B cell (primary cell): ENCODE measurements around the gene PUS10. TPM values are rescaled to one million over a fixed set of nuclear protein-coding genes. Genes with fewer than 3 reads are reported as not detected.

Source experiments
- ATAC-seq: fragments of 200-7000 bp; cut with Tn5 transposase; one replicate; pipeline ENCODE4 v1.10.0; 2021; ENCODE audit warnings: low read depth, mild to moderate bottlenecking, moderate number of reproducible peaks, moderate library complexity
- CTCF ChIA-PET: fragments of 350-600 bp; sonication (Branson Sonifier 250); formaldehyde crosslinking; loops from one replicate; lab custom pipeline; 2021; ENCODE audit warnings: antibody characterized with exemption, inconsistent platforms; lab: Charles Lee
- POLR2A ChIA-PET: fragments of 350-600 bp; sonication (Branson Sonifier 250); formaldehyde crosslinking; loops from one replicate; lab custom pipeline; 2021; ENCODE audit warnings: antibody characterized with exemption; lab: Charles Lee
- DNase-seq: peaks from one replicate; pipeline ENCODE4 v3.0.0; 2013
- H2AFZ ChIP-seq: 2 replicates; pipeline ENCODE4 v1.6.1; 2012; ENCODE audit warnings: mild to moderate bottlenecking, low read depth, low read length; ENCODE audit not compliant: insufficient read depth, poor library complexity, severe bottlenecking
- H3K27ac ChIP-seq, 2 donors: 1 replicate in 1 of 2; 2 replicates in 1 of 2; pipeline ENCODE4 v1.5.1; 2012 to 2013; ENCODE audit warnings: low read length in 2 of 2, mild to moderate bottlenecking in 2 of 2, moderate library complexity in 1 of 2
- H3K27me3 ChIP-seq, 4 experiments: fragments of 200-600 bp in 1 of 4; sonication (generic) in 1 of 4; replicated peaks in 1 of 4; 1 replicate in 2 of 4; 2 replicates in 2 of 4; pipeline versions ENCODE4 v1.6.1 to v1.7.0; 2013 to 2016; ENCODE audit warnings: low read length in 3 of 4, mild to moderate bottlenecking in 2 of 4, mixed read lengths in 1 of 4, moderate library complexity in 1 of 4; ENCODE audit not compliant: insufficient read depth in 4 of 4, control insufficient read depth in 3 of 4; ENCODE audit errors: control extremely low read depth in 1 of 4
- H3K36me3 ChIP-seq, 2 experiments: replicated peaks in 1 of 2; 1 replicate in 1 of 2; 2 replicates in 1 of 2; pipeline versions ENCODE4 v1.6.1 to v1.7.1; 2013; ENCODE audit warnings: low read length in 1 of 2; ENCODE audit not compliant: insufficient read depth in 2 of 2, control insufficient read depth in 1 of 2; ENCODE audit errors: control extremely low read depth in 1 of 2, extremely low read depth in 1 of 2
- H3K4me1 ChIP-seq, 2 donors: fragments of 200-600 bp in 1 of 2; sonication (generic) in 1 of 2; 1 replicate in 1 of 2; 2 replicates in 1 of 2; pipeline versions ENCODE4 v1.5.1 to v1.6.1; 2013 to 2017; ENCODE audit warnings: low read length in 2 of 2; ENCODE audit not compliant: control insufficient read depth in 2 of 2, insufficient read depth in 2 of 2
- H3K4me2 ChIP-seq: replicated peaks from 2 replicates; pipeline ENCODE3; 2012; ENCODE audit warnings: mild to moderate bottlenecking, low read depth, low read length; ENCODE audit not compliant: poor library complexity, severe bottlenecking
- H3K4me3 ChIP-seq, 5 experiments: fragments of 200-600 bp in 1 of 5; sonication (generic) in 1 of 5; 1 replicate in 3 of 5; 2 replicates in 2 of 5; pipeline versions ENCODE4 v1.5.1 to v1.7.0; 2011 to 2016; ENCODE audit warnings: low read length in 4 of 5, mild to moderate bottlenecking in 4 of 5, low read depth in 2 of 5, control low read depth in 1 of 5, moderate library complexity in 1 of 5; ENCODE audit not compliant: insufficient read depth in 1 of 5; ENCODE audit errors: control extremely low read depth in 1 of 5, extremely low read depth in 1 of 5
- H3K79me2 ChIP-seq: fragments of 200-600 bp; sonication (generic); one replicate; pipeline ENCODE4 v1.6.0; 2016; ENCODE audit warnings: low read length; ENCODE audit not compliant: control insufficient read depth, insufficient read depth
- H3K9ac ChIP-seq: fragments of 200-600 bp; sonication (generic); 2 replicates; pipeline ENCODE4 v1.6.1; 2017; ENCODE audit warnings: mild to moderate bottlenecking, low read length, moderate library complexity
- H3K9me3 ChIP-seq, 3 donors: one replicate each; pipeline versions ENCODE4 v1.6.1 to v1.7.1; 2013; ENCODE audit warnings: low read length in 2 of 3; ENCODE audit not compliant: control insufficient read depth in 2 of 3, insufficient read depth in 1 of 3; ENCODE audit errors: control extremely low read depth in 1 of 3
- H4K20me1 ChIP-seq: 2 replicates; pipeline ENCODE4 v1.6.0; 2012; ENCODE audit warnings: mild to moderate bottlenecking, low read length; ENCODE audit not compliant: insufficient read depth, control insufficient read depth, poor library complexity, severe bottlenecking
- H3K27ac Mint-ChIP-seq: one replicate; pipeline ENCODE4 v1.8.0; 2021; ENCODE audit warnings: mixed read lengths
- H3K27me3 Mint-ChIP-seq: one replicate; pipeline ENCODE4 v1.8.0; 2021; ENCODE audit warnings: mixed read lengths
- H3K4me1 Mint-ChIP-seq: one replicate; pipeline ENCODE4 v1.8.0; 2021; ENCODE audit warnings: mixed read lengths
- H3K4me3 Mint-ChIP-seq: one replicate; pipeline ENCODE4 v1.8.0; 2021; ENCODE audit warnings: mixed read lengths
- H3K9me3 Mint-ChIP-seq: one replicate; pipeline ENCODE4 v1.8.0; 2022; ENCODE audit warnings: mixed read lengths; ENCODE audit not compliant: insufficient read depth
- EZH2 ChIP-seq: IDR thresholded peaks from 2 replicates; pipeline ENCODE4 v1.6.1; 2012; ENCODE audit warnings: borderline replicate concordance, low read depth, mild to moderate bottlenecking, moderate library complexity, low read length; ENCODE audit not compliant: insufficient read depth, poor library complexity, severe bottlenecking
- WGBS: methylation state at CpG from one replicate; pipeline ENCODE4 v1.1.5; 2013; ENCODE audit warnings: missing lambda C conversion rate; ENCODE audit not compliant: insufficient coverage; 5-methylcytosine and 5-hydroxymethylcytosine counted together
- intact Hi-C: fragments of 100-400 bp; cut with micrococcal nuclease; formaldehyde crosslinking; loops from one replicate; pipeline ENCODE4 v1.10.0; 2022
- polyA plus RNA-seq: library from polyadenylated mRNA; depleted of rRNA; stranded (reverse); fragments of >200 nt; gene quantifications from 2 replicates; pipeline ENCODE4 v1.2.3, GENCODE V29; 2012
- small RNA-seq: library from RNA; depleted of rRNA; stranded (forward); fragments of <200 nt; gene quantifications from one replicate; pipeline ENCODE3, GENCODE V24; 2012; ENCODE audit warnings: low replicate concordance, low read depth; ENCODE audit not compliant: insufficient read length
- total RNA-seq, 2 donors: library from RNA; stranded (reverse); fragments of 120-200 nt in 1 of 2; gene quantifications; 1 replicate in 1 of 2; 2 replicates in 1 of 2; pipeline versions ENCODE4 v1.2.3 to v1.2.4, GENCODE V29; 2013 to 2022
- TF ChIP-seq, protein P1 (sequence below): fragments of 200-600 bp; IDR thresholded peaks from one replicate; pipeline ENCODE4 v1.8.0; 2022; ENCODE audit warnings: antibody characterized with exemption, mild to moderate bottlenecking

Gene PUS10
- total and polyA plus RNA-seq, 2 donors (not counting 1 experiment from before 2014, with no cell fraction given) = 3.2 to 7.1 TPM

DNA sequence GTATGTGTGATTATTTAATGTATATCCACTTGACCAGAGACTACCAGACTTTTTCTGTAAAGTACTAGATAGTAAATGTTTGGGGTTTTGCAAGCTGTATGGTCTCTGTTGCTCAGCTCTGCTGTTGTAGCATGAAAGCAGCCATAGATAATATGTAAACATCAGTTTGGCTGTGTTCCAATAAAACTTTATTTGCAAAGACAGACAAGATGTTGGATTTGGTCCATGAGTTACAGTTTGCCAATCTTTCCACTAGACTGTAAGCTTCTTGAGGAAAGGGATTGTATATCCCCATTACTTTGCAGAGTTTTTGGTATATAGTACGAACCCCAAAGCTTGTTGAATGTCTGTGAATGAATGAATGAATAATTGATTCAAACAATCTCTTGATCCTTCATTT, 119.5 kb downstream of the PUS10 start:
- CTCF ChIA-PET = interaction anchor here (1.0 to 3.8 kb wide), 3 partner anchors 16 to 101 kb away, joined by 3 to 14 read pairs (median 9); no protein-coding TSS in a partner anchor

More for the DNA sequence above, 119.5 kb downstream of the PUS10 start:
- Histone ChIP-seq H3K9ac (no peak overlapping the region), H4K20me1 (peaks cover 47% of the 10 kb centered on the region), H3K4me3 (no peak overlapping the region), H3K36me3 (peaks cover 2 to 90% of the 10 kb centered on the region in 2 experiments), H3K4me2 (no peak overlapping the region), H2AFZ (no peak overlapping the region), H3K27me3 (no peaks in the 10 kb centered on the region), H3K4me1 (peaks cover 11 to 17% of the 10 kb centered on the region in 2 donors), H3K9me3 (no peaks in the 10 kb centered on the region), H3K79me2 (peaks cover 89% of the 10 kb centered on the region), H3K27ac (no peak overlapping the region)
- Mint-ChIP-seq H3K4me3 (peak overlapping the region; percentile 52), H3K27ac (peak overlapping the region; percentile 77), H3K9me3 (no peaks in the 10 kb centered on the region), H3K4me1 (peaks cover 32% of the 10 kb centered on the region), H3K27me3 (no peaks in the 10 kb centered on the region)
- POLR2A ChIA-PET = no interaction called here
- ATAC-seq = no peak
- no peak for DNase-seq
- no CpG with 5 or more reads among the region's 1 CpG for WGBS
- no peak for TF ChIP-seq EZH2
- TF ChIP-seq, protein P1, sequence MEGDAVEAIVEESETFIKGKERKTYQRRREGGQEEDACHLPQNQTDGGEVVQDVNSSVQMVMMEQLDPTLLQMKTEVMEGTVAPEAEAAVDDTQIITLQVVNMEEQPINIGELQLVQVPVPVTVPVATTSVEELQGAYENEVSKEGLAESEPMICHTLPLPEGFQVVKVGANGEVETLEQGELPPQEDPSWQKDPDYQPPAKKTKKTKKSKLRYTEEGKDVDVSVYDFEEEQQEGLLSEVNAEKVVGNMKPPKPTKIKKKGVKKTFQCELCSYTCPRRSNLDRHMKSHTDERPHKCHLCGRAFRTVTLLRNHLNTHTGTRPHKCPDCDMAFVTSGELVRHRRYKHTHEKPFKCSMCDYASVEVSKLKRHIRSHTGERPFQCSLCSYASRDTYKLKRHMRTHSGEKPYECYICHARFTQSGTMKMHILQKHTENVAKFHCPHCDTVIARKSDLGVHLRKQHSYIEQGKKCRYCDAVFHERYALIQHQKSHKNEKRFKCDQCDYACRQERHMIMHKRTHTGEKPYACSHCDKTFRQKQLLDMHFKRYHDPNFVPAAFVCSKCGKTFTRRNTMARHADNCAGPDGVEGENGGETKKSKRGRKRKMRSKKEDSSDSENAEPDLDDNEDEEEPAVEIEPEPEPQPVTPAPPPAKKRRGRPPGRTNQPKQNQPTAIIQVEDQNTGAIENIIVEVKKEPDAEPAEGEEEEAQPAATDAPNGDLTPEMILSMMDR = no peak
- intact Hi-C loops = loop anchor here (2.0 to 5.0 kb wide), 2 partner anchors 14 to 34 kb away; no protein-coding TSS in a partner anchor

Small RNA genes lying within 50 kb of the gene (small RNA-seq; reads per million reads assigned to genes)
- gene RNA5SP95 (not detected), gene RNU4-51P (not detected)

Other genes starting within 250 kb of the PUS10 start
- 283 and 297 TPM in 2 replicates for gene REL, start 136.7 kb downstream of the PUS10 start, total RNA-seq
- gene REL, start 136.7 kb downstream of the PUS10 start, polyA plus RNA-seq = 27.9 and 54.4 TPM in 2 replicates
- gene PEX13, start 535 bp downstream of the PUS10 start, total RNA-seq = 19.8 and 21.0 TPM in 2 replicates
- 4.5 and 6.1 TPM in 2 replicates for gene PEX13, start 535 bp downstream of the PUS10 start, polyA plus RNA-seq
- gene SANBR, start 47.6 kb upstream of the PUS10 start, total RNA-seq = 6.6 and 7.4 TPM in 2 replicates
- 2.1 and 2.5 TPM in 2 replicates for gene SANBR, start 47.6 kb upstream of the PUS10 start, polyA plus RNA-seq
- 16.2 and 18.3 TPM in 2 replicates for gene C2orf74, start 143.9 kb upstream of the PUS10 start, total RNA-seq
- gene C2orf74, start 143.9 kb upstream of the PUS10 start, polyA plus RNA-seq = 11.1 and 17.3 TPM in 2 replicates